ENCODE data around the gene SKP1.
A peak's percentile ranks its signal among the peaks of the same experiment; 100 is the strongest.
"Not testable (repeated sequence)": the region's sequence is repeated elsewhere in the genome, so short reads cannot be mapped to it uniquely, and the experiment has no call there.

Gene SKP1
- total RNA-seq, result 174 to 380 (median 256) reads per million in 3 donors

DNA sequence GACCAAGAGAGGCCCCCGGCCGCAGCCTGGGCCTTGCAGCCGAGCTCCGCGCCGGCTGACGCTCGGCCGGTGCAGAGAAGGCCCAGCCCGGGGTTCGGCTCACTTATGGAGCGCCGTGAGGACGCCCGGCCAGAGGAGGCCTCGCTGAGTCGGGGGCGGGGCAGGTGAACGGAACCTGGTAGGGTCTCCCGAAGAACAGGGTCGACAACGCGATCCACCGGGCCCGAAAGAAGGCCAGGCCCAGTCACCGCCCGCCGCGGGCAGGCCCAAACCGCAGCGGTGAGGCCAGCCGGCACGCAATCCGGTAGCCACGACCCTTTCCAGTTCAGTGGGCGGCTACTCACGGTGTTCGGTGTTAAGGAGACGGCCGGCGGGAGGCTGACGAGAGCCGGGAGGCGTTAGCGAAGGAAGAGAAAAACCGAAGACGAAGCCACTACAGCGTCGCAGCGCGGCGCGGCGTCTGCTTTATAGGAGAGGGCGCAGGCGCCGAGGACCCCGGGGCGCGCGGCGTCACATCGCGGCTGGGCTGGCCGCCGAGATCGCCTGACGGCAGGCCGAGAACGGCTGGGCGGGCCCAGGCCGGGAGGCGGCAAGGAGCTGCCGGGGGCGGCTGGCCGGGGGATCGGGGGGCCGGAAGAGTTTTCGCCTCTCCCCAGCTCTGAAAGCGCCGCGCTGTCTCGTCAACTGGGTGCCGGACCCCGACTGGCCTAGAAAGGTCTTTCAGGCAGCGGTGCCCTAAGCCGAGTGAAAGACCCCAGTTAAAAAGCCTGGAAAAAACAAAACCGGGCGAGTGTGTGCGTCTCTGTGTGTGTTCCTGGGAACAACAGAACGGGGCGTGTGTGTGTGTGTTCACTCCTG, at the start of gene SKP1:
SKP1 (minus strand) TSS at position 440 of the 858 bp plus-strand sequence. CDS start 2,928 bp downstream, outside the sequence.
- DNase-seq, result peak; percentile 70 to 75 (median 73)
- no peaks in the 10 kb centered on the region for H3K9me3 ChIP-seq (ENCODE audit: control insufficient read depth, low read length)
- peak within 1 kb of the TSS; percentile 98 for H3K27ac ChIP-seq (ENCODE audit: insufficient read depth, low read length, poor library complexity, severe bottlenecking)
- peak within 1 kb of the TSS; percentile 86 for H3K4me3 ChIP-seq (ENCODE audit: insufficient read depth, low read depth, low read length, poor library complexity, severe bottlenecking)
- peaks cover 16% of the 10 kb centered on the region for H3K4me1 ChIP-seq (ENCODE audit: control insufficient read depth, insufficient read depth, low read length, poor library complexity, severe bottlenecking)
- H3K27me3 ChIP-seq (replicated peaks; ENCODE audit: control insufficient read depth, insufficient read depth, low read length, poor library complexity, severe bottlenecking), result no peaks in the 10 kb centered on the region
- H3K36me3 ChIP-seq (ENCODE audit: control insufficient read depth, insufficient read depth, low read length), result peaks cover 21% of the 10 kb centered on the region

DNA sequence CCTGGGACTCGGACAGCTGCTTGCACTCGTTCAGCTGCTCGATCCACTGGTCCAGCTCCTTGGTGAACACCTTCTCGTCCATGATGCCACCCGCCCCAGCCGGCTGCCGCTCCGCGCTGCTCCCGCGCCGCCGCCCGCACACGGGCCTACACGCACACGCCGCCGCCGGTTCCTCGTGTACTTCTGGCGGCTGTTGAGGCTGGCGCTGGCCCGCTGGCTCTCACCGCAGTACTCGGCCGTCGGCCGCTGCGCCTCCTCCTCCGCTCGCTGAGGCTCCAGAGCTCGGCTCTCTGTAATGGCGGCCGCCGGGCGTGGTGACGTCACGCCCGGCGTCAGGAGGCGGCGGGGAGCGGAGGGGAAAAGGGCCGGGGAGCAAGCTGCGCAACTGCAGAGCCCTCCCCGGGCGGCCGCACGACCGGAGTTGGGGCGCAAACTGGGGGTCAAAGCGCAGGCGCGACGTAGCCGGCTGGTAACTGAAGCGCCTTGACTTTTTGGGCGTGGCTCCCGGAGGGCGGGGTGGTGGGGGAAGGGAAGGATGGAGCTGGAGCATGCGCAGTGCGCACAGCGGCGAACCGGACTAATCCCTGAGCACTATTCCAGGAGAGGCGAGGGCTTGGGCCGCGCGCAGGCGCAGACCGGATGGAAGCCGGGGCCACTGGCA, 49.2 kb upstream of the SKP1 start, which contains the start of gene PPP2CA:
PPP2CA (minus strand) TSS at position 294 of the 661 bp plus-strand sequence; CDS start at position 82, 212 bp downstream.
- Histone ChIP-seq H3K4me1 (ENCODE audit: control insufficient read depth, insufficient read depth, low read length, poor library complexity, severe bottlenecking) (peaks cover 14% of the 10 kb centered on the region), H3K27ac (ENCODE audit: insufficient read depth, low read length, poor library complexity, severe bottlenecking) (peak within 1 kb of the TSS; percentile 98), H3K27me3 (replicated peaks; ENCODE audit: control insufficient read depth, insufficient read depth, low read length, poor library complexity, severe bottlenecking) (no peaks in the 10 kb centered on the region), H3K4me3 (ENCODE audit: insufficient read depth, low read depth, low read length, poor library complexity, severe bottlenecking) (peak within 1 kb of the TSS; percentile 97), H3K36me3 (ENCODE audit: control insufficient read depth, insufficient read depth, low read length) (no peaks in the 10 kb centered on the region), H3K9me3 (ENCODE audit: control insufficient read depth, low read length) (no peaks in the 10 kb centered on the region)
- peak; percentile 99 for DNase-seq

DNA sequence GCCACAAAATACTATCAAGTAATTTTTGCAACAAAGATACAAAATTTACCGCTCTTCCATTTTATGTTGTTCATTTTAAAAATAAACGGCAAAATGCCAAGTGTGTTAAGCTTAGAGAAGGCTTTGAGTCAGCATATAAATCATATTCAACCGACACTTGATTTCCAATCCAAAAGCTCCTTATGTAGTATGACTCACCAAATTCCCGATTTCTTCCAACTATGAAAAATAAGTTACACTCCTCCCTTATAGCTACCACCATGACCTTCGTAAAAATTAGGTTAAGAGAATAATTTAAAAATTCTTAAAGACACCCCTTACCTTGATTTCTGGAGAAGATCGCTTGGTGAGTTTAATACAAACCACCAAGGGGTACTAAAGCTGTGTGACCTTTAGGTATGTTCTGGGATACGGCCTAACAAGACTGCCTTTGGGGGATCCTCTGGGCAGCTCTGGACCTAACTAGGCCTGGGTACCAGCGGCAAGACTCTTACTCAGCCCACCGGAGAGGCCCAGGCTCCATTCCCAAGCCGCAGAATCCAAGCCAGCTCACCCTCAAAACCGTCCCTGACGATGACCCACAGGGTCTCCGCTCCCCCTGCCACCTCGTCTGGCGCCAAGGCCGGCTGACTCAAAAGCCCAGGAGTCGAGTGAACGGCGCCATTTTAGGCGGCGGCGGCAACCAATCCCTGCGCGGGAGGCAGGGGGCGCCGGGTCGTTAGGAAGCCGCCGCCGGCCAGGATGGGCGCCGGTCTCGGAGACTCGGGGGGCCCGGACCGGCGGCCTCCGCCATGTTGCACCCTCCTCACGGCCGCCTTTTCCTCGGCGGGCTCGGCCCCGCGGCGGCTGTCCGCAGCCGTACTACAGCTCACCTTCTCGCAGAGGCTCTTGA, 48.4 kb upstream of the SKP1 start:
- peak overlapping the region; percentile 98 for H3K27ac ChIP-seq (ENCODE audit: insufficient read depth, low read length, poor library complexity, severe bottlenecking)
- H3K27me3 ChIP-seq (replicated peaks; ENCODE audit: control insufficient read depth, insufficient read depth, low read length, poor library complexity, severe bottlenecking), result no peaks in the 10 kb centered on the region
- DNase-seq, result peak; percentile 53 to 62 (median 58)
- H3K9me3 ChIP-seq (ENCODE audit: control insufficient read depth, low read length), result no peaks in the 10 kb centered on the region
- peak overlapping the region; percentile 97 for H3K4me3 ChIP-seq (ENCODE audit: insufficient read depth, low read depth, low read length, poor library complexity, severe bottlenecking)
- H3K4me1 ChIP-seq (ENCODE audit: control insufficient read depth, insufficient read depth, low read length, poor library complexity, severe bottlenecking), result peaks cover 14% of the 10 kb centered on the region
- H3K36me3 ChIP-seq (ENCODE audit: control insufficient read depth, insufficient read depth, low read length), result no peaks in the 10 kb centered on the region

DNA sequence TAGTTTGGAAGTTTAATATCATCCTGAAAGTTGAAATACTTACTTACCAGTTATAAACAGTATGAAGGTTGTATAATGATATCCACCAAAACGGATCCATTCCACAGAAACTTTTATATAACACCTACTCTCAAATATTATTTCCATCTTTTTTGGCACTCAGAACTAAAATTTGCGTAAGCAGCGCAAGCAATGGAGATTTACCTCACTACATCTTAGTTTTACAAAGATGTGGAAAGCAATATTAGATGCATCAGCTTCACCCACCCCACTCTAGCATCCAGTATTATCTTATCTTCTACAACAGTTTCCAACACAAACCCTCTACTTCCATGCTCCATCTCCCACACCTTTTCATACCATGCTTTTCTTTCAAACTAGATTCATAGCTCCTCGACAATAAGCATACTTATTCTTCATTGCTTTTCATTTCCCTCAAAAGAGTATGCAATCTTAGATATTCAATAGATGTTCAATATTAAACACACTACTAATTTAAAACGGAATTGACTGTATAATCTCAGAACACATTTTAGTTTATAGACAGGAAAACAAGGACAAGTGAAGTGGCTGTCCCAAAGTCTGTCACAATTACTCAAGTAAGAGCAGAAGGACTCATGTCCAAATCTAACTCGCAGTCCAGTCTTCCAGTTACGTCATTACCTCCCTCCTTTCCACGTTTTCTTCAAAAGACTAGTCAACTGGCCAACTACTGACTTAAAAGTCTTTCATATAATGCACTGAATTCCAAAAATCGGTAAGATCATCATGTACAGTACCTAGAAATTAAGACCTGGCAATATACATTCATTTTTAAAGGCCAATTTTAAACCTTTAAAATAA, 46.9 kb upstream of the SKP1 start:
- H3K27ac ChIP-seq (ENCODE audit: insufficient read depth, low read length, poor library complexity, severe bottlenecking), result peak overlapping the region; percentile 98
- DNase-seq, result no peak
- H3K4me1 ChIP-seq (ENCODE audit: control insufficient read depth, insufficient read depth, low read length, poor library complexity, severe bottlenecking), result peaks cover 21% of the 10 kb centered on the region
- peak overlapping the region; percentile 97 for H3K4me3 ChIP-seq (ENCODE audit: insufficient read depth, low read depth, low read length, poor library complexity, severe bottlenecking)
- no peaks in the 10 kb centered on the region for H3K36me3 ChIP-seq (ENCODE audit: control insufficient read depth, insufficient read depth, low read length)
- H3K27me3 ChIP-seq (replicated peaks; ENCODE audit: control insufficient read depth, insufficient read depth, low read length, poor library complexity, severe bottlenecking), result no peaks in the 10 kb centered on the region
- no peaks in the 10 kb centered on the region for H3K9me3 ChIP-seq (ENCODE audit: control insufficient read depth, low read length)

DNA sequence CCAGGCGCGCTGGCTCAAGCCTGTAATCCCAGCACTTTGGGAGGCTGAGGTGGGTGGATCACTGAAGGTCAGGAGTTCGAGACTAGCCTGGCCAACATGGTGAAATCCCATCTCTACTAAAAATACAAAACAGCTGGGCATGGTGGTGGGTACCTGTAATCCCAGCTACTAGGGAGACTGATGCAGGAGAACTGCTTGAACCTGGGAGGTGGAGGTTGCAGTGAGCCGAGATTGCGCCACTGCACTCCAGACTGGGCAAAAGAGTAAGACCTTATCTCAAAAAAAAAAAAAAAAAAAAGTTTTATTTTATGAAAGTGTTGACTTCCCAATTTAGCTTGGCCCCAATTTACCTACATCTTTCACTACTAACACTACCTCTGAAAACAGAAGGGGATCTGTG, 44.9 kb upstream of the SKP1 start:
- not testable (repeated sequence) for DNase-seq; H3K27ac ChIP-seq (ENCODE audit: insufficient read depth, low read length, poor library complexity, severe bottlenecking); H3K27me3 ChIP-seq (replicated peaks; ENCODE audit: control insufficient read depth, insufficient read depth, low read length, poor library complexity, severe bottlenecking); H3K4me3 ChIP-seq (ENCODE audit: insufficient read depth, low read depth, low read length, poor library complexity, severe bottlenecking); H3K36me3 ChIP-seq (ENCODE audit: control insufficient read depth, insufficient read depth, low read length); H3K9me3 ChIP-seq (ENCODE audit: control insufficient read depth, low read length)
- peaks cover 15% of the 10 kb centered on the region for H3K4me1 ChIP-seq (ENCODE audit: control insufficient read depth, insufficient read depth, low read length, poor library complexity, severe bottlenecking)

- no peaks in the 10 kb centered on the region for H3K36me3 ChIP-seq (ENCODE audit: control insufficient read depth, insufficient read depth, low read length)
- peaks cover 20% of the 10 kb centered on the region for H3K4me1 ChIP-seq (ENCODE audit: control insufficient read depth, insufficient read depth, low read length, poor library complexity, severe bottlenecking)
- no peak overlapping the region for H3K4me3 ChIP-seq (ENCODE audit: insufficient read depth, low read depth, low read length, poor library complexity, severe bottlenecking)
- DNase-seq, result no peak
- no peak overlapping the region for H3K27ac ChIP-seq (ENCODE audit: insufficient read depth, low read length, poor library complexity, severe bottlenecking)
- no peaks in the 10 kb centered on the region for H3K27me3 ChIP-seq (replicated peaks; ENCODE audit: control insufficient read depth, insufficient read depth, low read length, poor library complexity, severe bottlenecking)
- no peaks in the 10 kb centered on the region for H3K9me3 ChIP-seq (ENCODE audit: control insufficient read depth, low read length)
These were observed 39.0 kb upstream of the SKP1 start for GRCh38 chr5:134215757-134216156.

GRCh38 chr5:134211263-134212031, 34.7 kb upstream of the SKP1 start:
- not testable (repeated sequence) for DNase-seq; H3K27ac ChIP-seq (ENCODE audit: insufficient read depth, low read length, poor library complexity, severe bottlenecking); H3K4me3 ChIP-seq (ENCODE audit: insufficient read depth, low read depth, low read length, poor library complexity, severe bottlenecking); H3K27me3 ChIP-seq (replicated peaks; ENCODE audit: control insufficient read depth, insufficient read depth, low read length, poor library complexity, severe bottlenecking); H3K9me3 ChIP-seq (ENCODE audit: control insufficient read depth, low read length); H3K36me3 ChIP-seq (ENCODE audit: control insufficient read depth, insufficient read depth, low read length)
- peaks cover 18% of the 10 kb centered on the region for H3K4me1 ChIP-seq (ENCODE audit: control insufficient read depth, insufficient read depth, low read length, poor library complexity, severe bottlenecking)

DNA sequence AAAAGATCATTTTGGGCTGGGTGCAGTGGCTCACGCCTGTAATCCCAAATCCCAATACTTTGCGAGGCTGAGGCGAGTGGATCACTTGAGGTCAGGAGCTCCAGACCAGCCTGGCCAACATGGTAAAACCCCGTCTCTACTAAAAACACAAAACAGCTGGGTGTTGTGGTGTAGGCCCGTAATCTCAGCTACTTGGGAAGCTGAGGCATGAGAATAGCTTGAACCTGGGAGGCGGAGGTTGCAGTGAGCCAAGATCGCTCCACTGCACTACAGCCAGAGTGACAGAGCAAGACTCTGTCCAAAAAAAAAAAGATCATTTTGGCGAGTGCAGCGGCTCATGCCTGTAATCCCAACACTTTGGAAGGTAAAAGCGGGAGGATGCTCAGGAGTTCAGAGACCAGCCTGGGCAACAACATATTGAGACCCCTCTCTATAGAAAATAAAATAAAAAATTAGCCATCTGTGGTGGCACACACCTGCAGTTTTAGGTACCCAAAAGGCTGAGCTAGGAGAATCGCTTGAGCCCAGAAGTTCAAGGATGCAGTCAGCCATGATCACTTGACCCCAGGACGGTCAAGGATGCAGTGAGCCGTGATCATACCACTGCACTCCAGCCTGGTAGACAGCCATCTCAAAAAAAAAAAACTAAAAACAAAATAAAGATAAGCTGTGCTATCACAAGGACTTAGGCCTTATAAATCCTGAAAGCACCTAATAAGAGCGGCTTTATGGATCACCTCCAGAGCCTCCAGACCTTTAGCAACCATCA, 32.9 kb upstream of the SKP1 start:
- Histone ChIP-seq H3K4me1 (ENCODE audit: control insufficient read depth, insufficient read depth, low read length, poor library complexity, severe bottlenecking) (peaks cover 11% of the 10 kb centered on the region), H3K9me3 (ENCODE audit: control insufficient read depth, low read length) (no peaks in the 10 kb centered on the region), H3K27ac (ENCODE audit: insufficient read depth, low read length, poor library complexity, severe bottlenecking) (no peak overlapping the region), H3K4me3 (ENCODE audit: insufficient read depth, low read depth, low read length, poor library complexity, severe bottlenecking) (no peak overlapping the region), H3K27me3 (replicated peaks; ENCODE audit: control insufficient read depth, insufficient read depth, low read length, poor library complexity, severe bottlenecking) (no peaks in the 10 kb centered on the region), H3K36me3 (ENCODE audit: control insufficient read depth, insufficient read depth, low read length) (peaks cover 13% of the 10 kb centered on the region)
- no peak for DNase-seq

Measured in effector memory CD4-positive, alpha-beta T cell (primary cell).